ENCODE data around the gene SLC6A9. TPM values are rescaled to one million over a fixed set of nuclear protein-coding genes. Genes with fewer than 3 reads are reported as not detected.

SLC6A9 gene
- total and polyA plus RNA-seq, 2 donors: 0.57 to 0.82 TPM

- DNase-seq (ENCODE audit: low read depth in 6 of 9, low spot score in 9 of 9): no peak
- H3K4me3 ChIP-seq (ENCODE audit: low read length in 2 of 2): no peak overlapping the region
- no peaks in the 10 kb centered on the region for H3K9me3 ChIP-seq (ENCODE audit: control insufficient read depth in 2 of 2, insufficient read depth in 1 of 2, low read length in 1 of 2)
- 81% methylated on average over 8 of the region's 8 CpGs for WGBS
- peaks cover 8 to 36% of the 10 kb centered on the region in 2 donors for H3K27me3 ChIP-seq (ENCODE audit: control insufficient read depth in 2 of 2, insufficient read depth in 1 of 2, low read length in 1 of 2)
- peaks cover 5 to 26% of the 10 kb centered on the region in 2 donors for H3K4me1 ChIP-seq (ENCODE audit: control insufficient read depth in 2 of 2, insufficient read depth in 2 of 2, low read length in 2 of 2)
- H3K36me3 ChIP-seq (ENCODE audit: control insufficient read depth in 2 of 2, insufficient read depth in 2 of 2, low read length in 1 of 2): no peaks in the 10 kb centered on the region
- H3K27ac ChIP-seq (ENCODE audit: low read depth in 1 of 2, low read length in 1 of 2): no peak overlapping the region
Measured at GRCh38 chr1:44033041-44033575, 1.8 kb upstream of the SLC6A9 start.

- Histone ChIP-seq H3K27me3 (ENCODE audit: control insufficient read depth in 2 of 2, insufficient read depth in 1 of 2, low read length in 1 of 2) (peaks cover 8 to 36% of the 10 kb centered on the region in 2 donors), H3K4me1 (ENCODE audit: control insufficient read depth in 2 of 2, insufficient read depth in 2 of 2, low read length in 2 of 2) (peaks cover 5 to 26% of the 10 kb centered on the region in 2 donors), H3K9me3 (ENCODE audit: control insufficient read depth in 2 of 2, insufficient read depth in 1 of 2, low read length in 1 of 2) (no peaks in the 10 kb centered on the region), H3K4me3 (ENCODE audit: low read length in 2 of 2) (no peak overlapping the region), H3K27ac (ENCODE audit: low read depth in 1 of 2, low read length in 1 of 2) (no peak overlapping the region), H3K36me3 (ENCODE audit: control insufficient read depth in 2 of 2, insufficient read depth in 2 of 2, low read length in 1 of 2) (no peaks in the 10 kb centered on the region)
- DNase-seq (ENCODE audit: low read depth in 6 of 9, low spot score in 9 of 9): no peak
- WGBS: 95% methylated on average over 6 of the region's 6 CpGs
Measured at GRCh38 chr1:44032170-44032790, 1.0 kb upstream of the SLC6A9 start.

- H3K4me3 ChIP-seq (ENCODE audit: low read length in 2 of 2): peak overlapping the region; percentile 49 to 78
- H3K4me1 ChIP-seq (ENCODE audit: control insufficient read depth in 2 of 2, insufficient read depth in 2 of 2, low read length in 2 of 2): peaks cover 5 to 26% of the 10 kb centered on the region in 2 donors
- no peaks in the 10 kb centered on the region for H3K36me3 ChIP-seq (ENCODE audit: control insufficient read depth in 2 of 2, insufficient read depth in 2 of 2, low read length in 1 of 2)
- H3K27me3 ChIP-seq (ENCODE audit: control insufficient read depth in 2 of 2, insufficient read depth in 1 of 2, low read length in 1 of 2): peaks cover 8 to 36% of the 10 kb centered on the region in 2 donors
- no peaks in the 10 kb centered on the region for H3K9me3 ChIP-seq (ENCODE audit: control insufficient read depth in 2 of 2, insufficient read depth in 1 of 2, low read length in 1 of 2)
- DNase-seq (ENCODE audit: low read depth in 6 of 9, low spot score in 9 of 9): peak in 5 of 9 donors; percentile 10 to 50 (median 22)
- WGBS: under 1% methylated on average over 66 of the region's 66 CpGs
- no peak overlapping the region for H3K27ac ChIP-seq (ENCODE audit: low read depth in 1 of 2, low read length in 1 of 2)
Measured at GRCh38 chr1:44030605-44031251, 534 bp downstream of the SLC6A9 start.

- under 1% methylated on average over 75 of the region's 75 CpGs for WGBS
- DNase-seq (ENCODE audit: low read depth in 6 of 9, low spot score in 9 of 9): peak in 8 of 9 donors; percentile 67 to 92 (median 76)
- Histone ChIP-seq H3K27ac (ENCODE audit: low read depth in 1 of 2, low read length in 1 of 2) (peak overlapping the region in 1 of 2 donors; percentile 64), H3K4me1 (ENCODE audit: control insufficient read depth in 2 of 2, insufficient read depth in 2 of 2, low read length in 2 of 2) (peaks cover 5 to 26% of the 10 kb centered on the region in 2 donors), H3K27me3 (ENCODE audit: control insufficient read depth in 2 of 2, insufficient read depth in 1 of 2, low read length in 1 of 2) (peaks cover 8 to 36% of the 10 kb centered on the region in 2 donors), H3K4me3 (ENCODE audit: low read length in 2 of 2) (peak overlapping the region; percentile 52 to 78), H3K9me3 (ENCODE audit: control insufficient read depth in 2 of 2, insufficient read depth in 1 of 2, low read length in 1 of 2) (no peaks in the 10 kb centered on the region), H3K36me3 (ENCODE audit: control insufficient read depth in 2 of 2, insufficient read depth in 2 of 2, low read length in 1 of 2) (no peaks in the 10 kb centered on the region)
Measured at GRCh38 chr1:44029911-44030604, 1.2 kb downstream of the SLC6A9 start.

- H3K27ac ChIP-seq (ENCODE audit: low read depth in 1 of 2, low read length in 1 of 2): peak overlapping the region in 1 of 2 donors; percentile 64
- WGBS: 39% methylated on average over 17 of the region's 17 CpGs
- H3K9me3 ChIP-seq (ENCODE audit: control insufficient read depth in 2 of 2, insufficient read depth in 1 of 2, low read length in 1 of 2): no peaks in the 10 kb centered on the region
- peak in 1 of 9 donors; percentile 21 for DNase-seq (ENCODE audit: low read depth in 6 of 9, low spot score in 9 of 9)
- H3K36me3 ChIP-seq (ENCODE audit: control insufficient read depth in 2 of 2, insufficient read depth in 2 of 2, low read length in 1 of 2): no peaks in the 10 kb centered on the region
- H3K27me3 ChIP-seq (ENCODE audit: control insufficient read depth in 2 of 2, insufficient read depth in 1 of 2, low read length in 1 of 2): peaks cover 8 to 36% of the 10 kb centered on the region in 2 donors
- H3K4me1 ChIP-seq (ENCODE audit: control insufficient read depth in 2 of 2, insufficient read depth in 2 of 2, low read length in 2 of 2): peaks cover 5 to 26% of the 10 kb centered on the region in 2 donors
- H3K4me3 ChIP-seq (ENCODE audit: low read length in 2 of 2): peak overlapping the region; percentile 52 to 78
Measured at GRCh38 chr1:44029260-44029910, 1.9 kb downstream of the SLC6A9 start.

- WGBS: 98% methylated on average over 3 of the region's 3 CpGs
- no peak overlapping the region for H3K27ac ChIP-seq (ENCODE audit: low read depth in 1 of 2, low read length in 1 of 2)
- peaks cover 5 to 24% of the 10 kb centered on the region in 2 donors for H3K4me1 ChIP-seq (ENCODE audit: control insufficient read depth in 2 of 2, insufficient read depth in 2 of 2, low read length in 2 of 2)
- peaks cover 8 to 28% of the 10 kb centered on the region in 2 donors for H3K27me3 ChIP-seq (ENCODE audit: control insufficient read depth in 2 of 2, insufficient read depth in 1 of 2, low read length in 1 of 2)
- H3K9me3 ChIP-seq (ENCODE audit: control insufficient read depth in 2 of 2, insufficient read depth in 1 of 2, low read length in 1 of 2): no peaks in the 10 kb centered on the region
- no peaks in the 10 kb centered on the region for H3K36me3 ChIP-seq (ENCODE audit: control insufficient read depth in 2 of 2, insufficient read depth in 2 of 2, low read length in 1 of 2)
- DNase-seq (ENCODE audit: low read depth in 6 of 9, low spot score in 9 of 9): no peak
- no peak overlapping the region for H3K4me3 ChIP-seq (ENCODE audit: low read length in 2 of 2)
Measured at GRCh38 chr1:44027320-44027719, 3.9 kb downstream of the SLC6A9 start.

GRCh38 chr1:44025816-44026215, 5.4 kb downstream of the SLC6A9 start:
- H3K4me3 ChIP-seq (ENCODE audit: low read length in 2 of 2): no peak overlapping the region
- DNase-seq (ENCODE audit: low read depth in 6 of 9, low spot score in 9 of 9): no peak
- H3K27ac ChIP-seq (ENCODE audit: low read depth in 1 of 2, low read length in 1 of 2): no peak overlapping the region
- H3K36me3 ChIP-seq (ENCODE audit: control insufficient read depth in 2 of 2, insufficient read depth in 2 of 2, low read length in 1 of 2): no peaks in the 10 kb centered on the region
- H3K27me3 ChIP-seq (ENCODE audit: control insufficient read depth in 2 of 2, insufficient read depth in 1 of 2, low read length in 1 of 2): peaks cover 6 to 13% of the 10 kb centered on the region in 2 donors
- 89% methylated on average over 3 of the region's 3 CpGs for WGBS
- H3K4me1 ChIP-seq (ENCODE audit: control insufficient read depth in 2 of 2, insufficient read depth in 2 of 2, low read length in 2 of 2): peaks cover 5 to 9% of the 10 kb centered on the region in 2 donors
- H3K9me3 ChIP-seq (ENCODE audit: control insufficient read depth in 2 of 2, insufficient read depth in 1 of 2, low read length in 1 of 2): no peaks in the 10 kb centered on the region

GRCh38 chr1:44024903-44025525, 6.2 kb downstream of the SLC6A9 start:
- no peak for DNase-seq (ENCODE audit: low read depth in 6 of 9, low spot score in 9 of 9)
- no peaks in the 10 kb centered on the region for H3K9me3 ChIP-seq (ENCODE audit: control insufficient read depth in 2 of 2, insufficient read depth in 1 of 2, low read length in 1 of 2)
- H3K27me3 ChIP-seq (ENCODE audit: control insufficient read depth in 2 of 2, insufficient read depth in 1 of 2, low read length in 1 of 2): peaks cover 0 to 8% of the 10 kb centered on the region in 2 donors
- H3K4me1 ChIP-seq (ENCODE audit: control insufficient read depth in 2 of 2, insufficient read depth in 2 of 2, low read length in 2 of 2): peaks cover 5 to 8% of the 10 kb centered on the region in 2 donors
- H3K36me3 ChIP-seq (ENCODE audit: control insufficient read depth in 2 of 2, insufficient read depth in 2 of 2, low read length in 1 of 2): no peaks in the 10 kb centered on the region
- 95% methylated on average over 13 of the region's 13 CpGs for WGBS
- H3K27ac ChIP-seq (ENCODE audit: low read depth in 1 of 2, low read length in 1 of 2): no peak overlapping the region
- no peak overlapping the region for H3K4me3 ChIP-seq (ENCODE audit: low read length in 2 of 2)
